ENCODE results near the gene ANO1. TPM values are rescaled to one million over a fixed set of nuclear protein-coding genes. Genes with fewer than 3 reads are reported as not detected.
"Not testable (repeated sequence)": the region's sequence is repeated elsewhere in the genome, so short reads cannot be mapped to it uniquely, and the experiment has no call there.

ANO1 gene
- total RNA-seq, 1 donor from 2014 or later: 0.70 TPM

GRCh38 chr11:70204466-70204799 is 126.3 kb downstream of the ANO1 start:
- DNase-seq (ENCODE audit: extremely low read depth, low read depth, low spot score): no peak

DNA sequence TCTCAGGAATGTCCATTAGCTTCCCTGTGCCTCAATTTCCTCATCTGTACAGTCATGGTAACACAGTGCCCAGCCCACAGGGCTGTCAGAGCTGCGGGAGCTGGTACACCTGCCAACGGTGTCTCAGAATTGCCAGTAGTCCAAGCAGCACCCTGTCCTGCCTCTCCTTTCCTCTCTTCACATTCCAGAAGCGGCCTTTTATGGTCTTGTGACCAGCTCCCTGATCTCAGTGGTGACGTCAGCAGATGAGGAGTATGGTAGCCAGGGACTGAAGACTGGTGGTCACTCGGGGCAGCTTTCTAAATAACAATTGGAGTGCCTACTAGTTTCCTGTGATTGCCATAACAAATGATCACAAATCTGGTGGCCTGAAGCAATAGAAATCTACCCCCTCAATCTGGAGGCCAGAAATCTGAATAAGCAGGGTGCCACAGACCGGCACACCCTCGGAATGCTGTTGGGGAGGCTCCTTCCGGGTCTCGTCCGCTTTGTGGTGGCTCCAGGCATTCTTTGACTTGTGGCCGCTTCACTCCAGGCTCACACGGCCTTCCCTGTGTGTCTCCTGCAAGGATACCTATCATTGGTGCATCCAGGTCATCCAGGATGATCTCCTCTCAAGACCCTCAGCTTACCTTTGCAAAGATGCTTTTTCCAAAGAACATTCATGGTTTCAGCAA is 127.1 kb downstream of the ANO1 start:
- DNase-seq (ENCODE audit: extremely low read depth, low read depth, low spot score): no peak

DNA sequence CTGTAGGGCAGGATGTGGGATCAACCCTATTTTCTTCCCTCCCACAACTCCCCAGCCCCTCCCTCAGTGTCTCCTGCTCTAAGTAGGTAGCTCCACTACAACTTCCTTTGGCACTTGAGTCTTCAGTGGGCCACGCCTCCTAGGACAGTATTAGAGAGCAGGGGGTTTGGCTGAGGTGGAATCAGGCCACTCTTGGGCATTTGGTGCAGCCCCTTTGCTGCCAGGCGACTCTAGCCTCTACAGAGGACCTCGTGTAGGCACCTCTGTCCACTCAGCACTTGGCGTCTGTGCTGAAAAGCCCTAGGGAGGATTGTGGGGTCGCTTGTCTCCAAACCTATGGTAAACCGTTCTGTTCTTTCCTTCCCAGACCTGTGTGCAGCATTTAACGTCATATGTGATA is 127.6 kb downstream of the ANO1 start:
- no peak for DNase-seq (ENCODE audit: extremely low read depth, low read depth, low spot score)

DNA sequence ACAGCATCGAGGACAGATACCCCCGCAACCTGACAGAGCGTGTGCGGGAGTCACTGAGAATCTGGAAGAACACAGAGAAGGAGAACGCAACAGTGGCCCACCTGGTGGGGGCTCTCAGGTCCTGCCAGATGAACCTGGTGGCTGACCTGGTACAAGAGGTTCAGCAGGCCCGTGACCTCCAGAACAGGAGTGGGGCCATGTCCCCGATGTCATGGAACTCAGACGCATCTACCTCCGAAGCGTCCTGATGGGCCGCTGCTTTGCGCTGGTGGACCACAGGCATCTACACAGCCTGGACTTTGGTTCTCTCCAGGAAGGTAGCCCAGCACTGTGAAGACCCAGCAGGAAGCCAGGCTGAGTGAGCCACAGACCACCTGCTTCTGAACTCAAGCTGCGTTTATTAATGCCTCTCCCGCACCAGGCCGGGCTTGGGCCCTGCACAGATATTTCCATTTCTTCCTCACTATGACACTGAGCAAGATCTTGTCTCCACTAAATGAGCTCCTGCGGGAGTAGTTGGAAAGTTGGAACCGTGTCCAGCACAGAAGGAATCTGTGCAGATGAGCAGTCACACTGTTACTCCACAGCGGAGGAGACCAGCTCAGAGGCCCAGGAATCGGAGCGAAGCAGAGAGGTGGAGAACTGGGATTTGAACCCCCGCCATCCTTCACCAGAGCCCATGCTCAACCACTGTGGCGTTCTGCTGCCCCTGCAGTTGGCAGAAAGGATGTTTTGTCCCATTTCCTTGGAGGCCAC is 128.3 kb downstream of the ANO1 start:
- no peak for DNase-seq (ENCODE audit: extremely low read depth, low read depth, low spot score)

GRCh38 chr11:70206982-70207376 is 128.9 kb downstream of the ANO1 start:
- DNase-seq (ENCODE audit: extremely low read depth, low read depth, low spot score): no peak

- DNase-seq (ENCODE audit: extremely low read depth, low read depth, low spot score): no peak
These were observed 129.5 kb downstream of the ANO1 start for GRCh38 chr11:70207531-70208131.

DNA sequence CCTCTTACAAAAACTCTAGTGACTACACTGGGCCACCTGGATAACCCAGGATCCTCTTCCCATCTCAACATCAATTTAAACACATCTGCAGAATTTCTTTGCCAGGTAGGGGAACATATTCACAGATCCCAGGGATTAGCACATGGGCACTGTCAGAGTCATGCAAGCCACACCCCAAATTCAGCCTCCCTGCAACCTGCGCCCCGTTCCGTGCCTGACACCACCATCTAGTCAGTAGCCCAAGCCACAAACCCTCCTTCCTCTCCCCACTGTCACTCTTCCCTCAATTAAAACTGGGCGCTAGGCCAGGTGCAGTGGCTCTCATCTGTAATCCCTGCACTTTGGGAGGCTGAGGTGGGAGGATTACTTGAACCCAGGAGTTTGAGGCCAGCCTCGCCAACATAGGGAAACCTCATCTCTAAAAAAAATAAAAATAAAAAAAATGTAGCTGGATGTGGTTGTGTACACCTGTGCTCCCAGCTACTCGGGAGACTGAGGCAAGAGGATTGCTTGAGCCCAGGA is 131.3 kb downstream of the ANO1 start:
- no peak for DNase-seq (ENCODE audit: extremely low read depth, low read depth, low spot score)

DNA sequence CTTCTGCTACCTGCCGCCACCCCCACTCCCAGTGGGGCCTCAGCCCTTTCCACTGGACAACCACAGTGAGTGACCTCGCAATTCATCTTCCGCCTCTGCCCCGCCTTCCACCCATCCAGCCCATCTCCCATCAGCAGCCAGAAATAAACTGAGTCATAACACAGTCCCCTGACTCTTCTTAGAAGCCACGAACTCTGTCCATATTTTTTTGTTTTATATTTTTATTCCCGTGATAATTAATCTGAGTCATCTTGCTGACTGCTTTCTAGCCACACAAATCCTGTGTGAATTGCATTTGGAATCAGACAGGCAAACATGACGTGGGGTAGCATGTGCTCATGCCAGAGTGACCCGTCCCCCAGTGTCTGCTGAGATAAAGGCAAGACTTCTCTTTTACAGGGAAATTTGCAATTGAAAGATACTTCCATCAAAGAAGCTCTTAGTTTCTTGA is 132.0 kb downstream of the ANO1 start:
- DNase-seq (ENCODE audit: extremely low read depth, low read depth, low spot score): no peak

GRCh38 chr11:70210530-70210929 is 132.4 kb downstream of the ANO1 start:
- no peak for DNase-seq (ENCODE audit: extremely low read depth, low read depth, low spot score)

DNA sequence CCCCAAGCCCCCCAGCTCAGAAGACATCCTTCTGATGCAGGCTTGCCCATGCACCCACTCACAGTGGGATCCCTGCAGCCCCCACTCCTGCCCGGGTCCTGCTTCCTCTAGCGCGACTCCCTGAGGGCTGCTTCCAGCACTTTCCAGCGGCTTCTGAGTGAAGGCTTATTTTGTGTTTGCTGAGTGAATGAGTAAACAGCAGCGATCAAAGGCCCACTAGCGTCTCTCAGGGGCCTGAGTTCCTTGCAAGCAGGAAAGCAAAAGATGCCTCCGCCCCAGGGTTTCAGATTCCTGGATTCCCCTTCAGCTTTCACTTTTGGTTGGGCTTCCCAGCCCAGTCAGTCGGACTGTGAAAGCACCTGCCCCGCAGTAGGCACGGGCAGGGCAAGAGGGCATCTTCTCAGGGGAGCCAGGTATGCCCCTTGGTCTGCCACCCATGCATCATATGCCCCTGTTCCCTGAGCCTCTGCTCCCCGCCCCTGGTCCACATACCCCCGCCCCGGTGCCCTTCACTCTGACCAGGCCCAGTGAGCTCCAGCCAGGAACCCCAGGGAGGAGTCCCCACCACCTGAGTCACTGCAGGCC is 134.2 kb downstream of the ANO1 start:
- DNase-seq (ENCODE audit: extremely low read depth, low read depth, low spot score): no peak

GRCh38 chr11:70217388-70217787 is 139.3 kb downstream of the ANO1 start:
- not testable (repeated sequence) for DNase-seq (ENCODE audit: extremely low read depth, low read depth, low spot score)

GRCh38 chr11:70218076-70218475 is 140.0 kb downstream of the ANO1 start:
- DNase-seq (ENCODE audit: extremely low read depth, low read depth, low spot score): not testable (repeated sequence)

- no peak for DNase-seq (ENCODE audit: extremely low read depth, low read depth, low spot score)
These were observed 142.0 kb downstream of the ANO1 start for GRCh38 chr11:70220136-70220535.

DNA sequence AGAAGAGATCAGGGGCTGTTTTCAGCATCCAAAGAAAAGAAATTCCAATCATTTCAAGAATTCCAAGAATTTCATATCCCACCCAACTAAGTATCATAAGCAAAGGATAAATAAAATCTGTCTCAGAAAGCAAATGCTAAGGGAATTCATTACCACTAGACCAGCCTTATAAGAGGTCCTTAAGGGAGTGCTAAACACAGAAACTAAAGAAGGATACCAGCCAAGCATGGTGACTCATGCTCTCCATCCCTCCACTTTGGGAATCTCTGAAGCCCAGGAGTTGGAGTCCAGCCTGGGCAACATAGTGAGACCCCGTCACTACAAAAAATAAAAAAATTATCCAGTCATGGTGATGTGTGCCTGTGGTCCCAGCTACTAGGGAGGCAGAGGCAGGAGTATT is 142.8 kb downstream of the ANO1 start:
- DNase-seq (ENCODE audit: extremely low read depth, low read depth, low spot score): no peak

DNA sequence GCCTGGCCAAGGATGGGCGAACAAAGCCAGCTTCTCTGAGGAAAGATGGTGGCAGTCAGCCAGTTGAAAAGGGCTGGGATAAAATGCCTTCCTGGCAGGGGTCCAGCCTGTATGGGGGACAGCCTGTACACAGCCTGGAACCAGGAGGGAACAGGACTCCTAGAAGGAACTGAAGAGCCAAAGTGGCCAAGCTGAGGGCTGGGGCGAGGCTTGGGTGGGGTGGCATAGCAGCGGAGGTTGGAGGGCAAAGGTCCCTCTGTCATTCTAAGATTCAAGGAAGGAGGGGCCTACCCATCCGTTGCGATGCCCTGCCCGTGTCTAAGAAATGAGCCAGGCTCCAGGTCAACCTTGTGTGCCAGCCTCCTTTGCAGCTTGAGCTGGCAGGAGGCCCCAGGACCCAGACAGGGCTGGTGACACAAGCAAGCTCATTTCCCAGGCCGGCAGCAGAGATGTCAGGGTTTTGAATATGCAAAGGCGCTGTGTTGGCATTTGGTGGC is 147.6 kb downstream of the ANO1 start:
- DNase-seq (ENCODE audit: extremely low read depth, low read depth, low spot score): no peak

GRCh38 chr11:70226183-70226582 is 148.1 kb downstream of the ANO1 start:
- no peak for DNase-seq (ENCODE audit: extremely low read depth, low read depth, low spot score)

GRCh38 chr11:70226967-70227366 is 148.8 kb downstream of the ANO1 start:
- no peak for DNase-seq (ENCODE audit: extremely low read depth, low read depth, low spot score)

- no peak for DNase-seq (ENCODE audit: extremely low read depth, low read depth, low spot score)
These were observed 151.6 kb downstream of the ANO1 start for GRCh38 chr11:70229737-70230136.

DNA sequence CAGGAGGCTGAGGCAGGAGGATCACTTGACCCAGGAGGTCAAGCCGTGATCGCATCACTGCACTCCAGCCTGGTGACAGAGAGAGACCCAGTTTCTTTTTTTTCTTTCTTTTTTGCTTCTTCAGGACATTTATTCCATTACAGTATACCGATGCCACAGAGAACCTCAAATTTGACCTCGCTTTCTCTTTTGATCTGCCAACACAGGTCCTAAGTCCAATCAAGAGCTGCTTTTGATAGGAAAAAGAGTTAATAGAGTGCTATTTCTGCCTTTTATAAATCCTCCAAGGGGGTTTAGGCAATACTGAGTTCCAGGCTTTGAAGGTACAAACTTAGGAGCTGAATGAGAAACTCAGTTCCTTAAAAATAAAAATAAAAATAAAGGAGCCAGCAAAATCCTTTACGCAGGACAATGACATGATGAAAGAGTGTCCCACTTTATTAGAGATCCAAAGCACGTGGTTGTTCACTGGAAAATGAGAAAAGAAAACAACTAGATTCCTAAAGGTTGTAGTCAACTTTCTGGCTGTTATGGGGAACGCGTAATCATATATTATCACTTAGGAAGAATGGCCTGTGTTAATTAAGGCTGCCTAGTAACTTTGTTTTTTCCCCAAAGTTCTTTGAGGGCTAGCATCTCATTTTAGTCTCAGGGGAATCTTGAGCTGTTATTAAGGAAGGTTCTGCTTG is 152.2 kb downstream of the ANO1 start:
- no peak for DNase-seq (ENCODE audit: extremely low read depth, low read depth, low spot score)

DNA sequence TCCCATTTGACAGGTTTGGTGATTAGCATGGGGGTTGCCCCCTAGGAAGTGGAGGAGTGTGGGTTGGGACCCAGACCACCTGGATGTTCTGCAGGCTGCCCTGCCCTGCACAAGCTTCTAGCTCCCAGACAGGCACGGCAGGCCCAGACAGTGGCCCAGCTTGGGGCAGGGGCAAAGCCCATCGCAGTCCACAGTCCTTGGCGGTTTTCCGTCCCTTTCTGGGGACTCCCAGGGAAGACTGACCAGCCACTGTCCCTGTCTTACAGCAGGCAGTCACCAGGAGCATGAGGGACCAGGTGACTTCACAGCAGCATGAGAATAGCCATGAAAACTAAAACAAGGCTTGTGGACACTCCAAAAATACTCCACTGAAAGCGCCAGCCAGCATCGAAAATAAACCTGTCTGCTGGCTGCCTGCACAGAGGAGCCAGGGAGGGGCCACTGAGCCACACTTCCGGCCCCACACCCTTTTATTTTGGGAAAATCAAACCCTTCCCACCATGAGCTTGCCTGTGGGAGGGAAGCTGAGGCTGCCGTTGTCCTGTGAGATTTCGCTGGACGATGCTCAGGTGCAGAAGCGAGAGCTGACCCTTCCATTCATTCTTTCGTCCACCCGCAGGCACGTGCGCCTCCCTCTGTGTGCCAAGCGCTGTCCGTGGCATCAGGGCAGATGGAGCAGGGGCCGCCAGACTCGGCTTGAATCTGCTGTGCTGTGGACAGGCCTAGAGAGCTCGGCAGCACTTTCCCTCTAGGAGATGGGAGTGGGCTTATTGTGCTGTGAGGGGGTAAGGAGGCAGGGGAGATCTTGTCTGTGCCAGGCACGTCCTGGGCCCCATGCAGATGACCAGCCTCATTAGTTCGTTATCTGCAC is 153.0 kb downstream of the ANO1 start:
- DNase-seq (ENCODE audit: extremely low read depth, low read depth, low spot score): no peak
